Caki2 (cell line): ENCODE data around the gene FAM114A1. TPM values are rescaled to one million over a fixed set of nuclear protein-coding genes. Genes with fewer than 3 reads are reported as not detected.
"Not testable (repeated sequence)": the region's sequence is repeated elsewhere in the genome, so short reads cannot be mapped to it uniquely, and the experiment has no call there.

ENCODE experiments used
- DNase-seq: peaks from one replicate; pipeline ENCODE4 v3.0.0-alpha.2; 2015; ENCODE audit warnings: low read depth
- in situ Hi-C: cut with HindIII; loops from 2 replicates; pipeline ENCODE4 v1.10.0; 2016; ENCODE audit warnings: low sequenced_read_pairs, low pct_unique_long_range_greater_than_20kb, mixed read lengths
- total RNA-seq: library from RNA; depleted of rRNA; stranded (reverse); fragments of >200 nt; shearing (Covaris generic); gene quantifications from 2 replicates; pipeline ENCODE4 v1.2.3, GENCODE V29; 2014; ENCODE audit warnings: low replicate concordance

The FAM114A1 gene
- total RNA-seq, 1 experiment from 2014 or later: 79.7 TPM

- in situ Hi-C loops: no loop called here
- DNase-seq: no peak
Observed at GRCh38 chr4:38891051-38891983, 23.7 kb downstream of the FAM114A1 start.

GRCh38 chr4:38894322-38894982 is 26.8 kb downstream of the FAM114A1 start:
- in situ Hi-C loops: no loop called here
- peak; percentile 22 for DNase-seq

GRCh38 chr4:38896940-38897339 is 29.3 kb downstream of the FAM114A1 start:
- DNase-seq: no peak
- in situ Hi-C loops: no loop called here

- in situ Hi-C loops: no loop called here
- DNase-seq: no peak
Observed at GRCh38 chr4:38898245-38898644, 30.6 kb downstream of the FAM114A1 start.

GRCh38 chr4:38902221-38902620 is 34.6 kb downstream of the FAM114A1 start:
- in situ Hi-C loops: no loop called here
- no peak for DNase-seq

GRCh38 chr4:38902695-38903094 is 35.1 kb downstream of the FAM114A1 start:
- DNase-seq: peak; percentile 21
- in situ Hi-C loops: no loop called here

GRCh38 chr4:38904090-38904666 is 36.6 kb downstream of the FAM114A1 start:
- peak; percentile 53 for DNase-seq
- in situ Hi-C loops: no loop called here

GRCh38 chr4:38904682-38905081 is 37.1 kb downstream of the FAM114A1 start:
- no peak for DNase-seq
- in situ Hi-C loops: no loop called here

- DNase-seq: no peak
- in situ Hi-C loops: no loop called here
Observed at GRCh38 chr4:38905652-38906385, 38.2 kb downstream of the FAM114A1 start.

GRCh38 chr4:38907696-38908270 is 40.2 kb downstream of the FAM114A1 start:
- in situ Hi-C loops: no loop called here
- no peak for DNase-seq

- DNase-seq: no peak
- in situ Hi-C loops: no loop called here
Observed at GRCh38 chr4:38909015-38909414, 41.4 kb downstream of the FAM114A1 start.

GRCh38 chr4:38911257-38911656 is 43.7 kb downstream of the FAM114A1 start:
- in situ Hi-C loops: no loop called here
- DNase-seq: no peak

GRCh38 chr4:38914854-38915253 is 47.2 kb downstream of the FAM114A1 start:
- DNase-seq: no peak
- in situ Hi-C loops: no loop called here

GRCh38 chr4:38916267-38916666 is 48.7 kb downstream of the FAM114A1 start:
- in situ Hi-C loops: not testable (repeated sequence)

GRCh38 chr4:38917481-38918025 is 49.9 kb downstream of the FAM114A1 start:
- in situ Hi-C loops: no loop called here
- DNase-seq: peak; percentile 7

More at GRCh38 chr4:38916267-38916666, 48.7 kb downstream of the FAM114A1 start:
- not testable (repeated sequence) for DNase-seq

GRCh38 chr4:38919494-38919893 is 51.9 kb downstream of the FAM114A1 start:
- DNase-seq: no peak
- in situ Hi-C loops: no loop called here

- in situ Hi-C loops: no loop called here
Observed at GRCh38 chr4:38920186-38920585, 52.6 kb downstream of the FAM114A1 start.

GRCh38 chr4:38920677-38921076 is 53.1 kb downstream of the FAM114A1 start:
- no peak for DNase-seq
- in situ Hi-C loops: no loop called here

More at GRCh38 chr4:38920186-38920585, 52.6 kb downstream of the FAM114A1 start:
- DNase-seq: no peak
